BE2C (cell line): ENCODE results near the gene DDI2.

Experiments used
- DNase-seq: peaks from one replicate; pipeline ENCODE4 v3.0.0-alpha.2; 2020
- H3K27me3 ChIP-seq: fragments of 250-450 bp; sonication (Bioruptor Pico); 2 replicates; pipeline ENCODE4 v1.5.1; 2020; ENCODE audit warnings: mild to moderate bottlenecking
- H3K36me3 ChIP-seq: fragments of 250-450 bp; sonication (Bioruptor Pico); 2 replicates; pipeline ENCODE4 v1.5.1; 2020; ENCODE audit warnings: mild to moderate bottlenecking
- H3K4me1 ChIP-seq: fragments of 250-450 bp; sonication (Bioruptor Pico); 2 replicates; pipeline ENCODE4 v1.5.1; 2020
- H3K4me3 ChIP-seq: 2 replicates; pipeline ENCODE4 v1.5.1; 2011; ENCODE audit warnings: low read depth, low read length
- H3K9me3 ChIP-seq: fragments of 250-450 bp; sonication (Bioruptor Pico); 2 replicates; pipeline ENCODE4 v1.5.1; 2020
- TF ChIP-seq, protein P1 (sequence below): IDR thresholded peaks from 2 replicates; pipeline ENCODE4 v1.5.1; 2012; ENCODE audit warnings: mild to moderate bottlenecking, low read depth, low read length

Gene DDI2

DNA sequence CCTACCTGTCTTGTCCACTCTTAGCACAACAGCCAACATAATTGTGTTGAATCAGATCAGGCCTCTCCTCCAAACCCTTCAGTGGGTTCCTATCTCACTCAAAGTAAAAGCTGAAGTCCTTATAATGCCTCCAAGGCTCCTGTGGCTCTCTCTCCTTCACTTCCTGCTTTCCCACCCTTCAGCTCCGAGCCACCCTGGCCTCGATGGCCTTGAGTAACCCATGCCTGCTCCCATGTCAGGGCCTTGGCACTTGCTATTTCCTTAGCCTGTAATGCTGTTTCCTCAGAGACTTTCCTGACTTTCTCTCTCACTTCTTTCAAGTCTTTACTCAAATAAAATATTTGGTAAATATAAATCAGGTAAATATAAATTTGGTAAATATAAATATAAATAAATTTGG is 58.8 kb downstream of the DDI2 start:
- Histone ChIP-seq H3K36me3 (no peaks in the 10 kb centered on the region), H3K27me3 (no peaks in the 10 kb centered on the region), H3K4me3 (no peak overlapping the region), H3K4me1 (no peaks in the 10 kb centered on the region), H3K9me3 (no peaks in the 10 kb centered on the region)
- TF ChIP-seq, protein P1, sequence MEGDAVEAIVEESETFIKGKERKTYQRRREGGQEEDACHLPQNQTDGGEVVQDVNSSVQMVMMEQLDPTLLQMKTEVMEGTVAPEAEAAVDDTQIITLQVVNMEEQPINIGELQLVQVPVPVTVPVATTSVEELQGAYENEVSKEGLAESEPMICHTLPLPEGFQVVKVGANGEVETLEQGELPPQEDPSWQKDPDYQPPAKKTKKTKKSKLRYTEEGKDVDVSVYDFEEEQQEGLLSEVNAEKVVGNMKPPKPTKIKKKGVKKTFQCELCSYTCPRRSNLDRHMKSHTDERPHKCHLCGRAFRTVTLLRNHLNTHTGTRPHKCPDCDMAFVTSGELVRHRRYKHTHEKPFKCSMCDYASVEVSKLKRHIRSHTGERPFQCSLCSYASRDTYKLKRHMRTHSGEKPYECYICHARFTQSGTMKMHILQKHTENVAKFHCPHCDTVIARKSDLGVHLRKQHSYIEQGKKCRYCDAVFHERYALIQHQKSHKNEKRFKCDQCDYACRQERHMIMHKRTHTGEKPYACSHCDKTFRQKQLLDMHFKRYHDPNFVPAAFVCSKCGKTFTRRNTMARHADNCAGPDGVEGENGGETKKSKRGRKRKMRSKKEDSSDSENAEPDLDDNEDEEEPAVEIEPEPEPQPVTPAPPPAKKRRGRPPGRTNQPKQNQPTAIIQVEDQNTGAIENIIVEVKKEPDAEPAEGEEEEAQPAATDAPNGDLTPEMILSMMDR, result no peak
- DNase-seq, result no peak

DNA sequence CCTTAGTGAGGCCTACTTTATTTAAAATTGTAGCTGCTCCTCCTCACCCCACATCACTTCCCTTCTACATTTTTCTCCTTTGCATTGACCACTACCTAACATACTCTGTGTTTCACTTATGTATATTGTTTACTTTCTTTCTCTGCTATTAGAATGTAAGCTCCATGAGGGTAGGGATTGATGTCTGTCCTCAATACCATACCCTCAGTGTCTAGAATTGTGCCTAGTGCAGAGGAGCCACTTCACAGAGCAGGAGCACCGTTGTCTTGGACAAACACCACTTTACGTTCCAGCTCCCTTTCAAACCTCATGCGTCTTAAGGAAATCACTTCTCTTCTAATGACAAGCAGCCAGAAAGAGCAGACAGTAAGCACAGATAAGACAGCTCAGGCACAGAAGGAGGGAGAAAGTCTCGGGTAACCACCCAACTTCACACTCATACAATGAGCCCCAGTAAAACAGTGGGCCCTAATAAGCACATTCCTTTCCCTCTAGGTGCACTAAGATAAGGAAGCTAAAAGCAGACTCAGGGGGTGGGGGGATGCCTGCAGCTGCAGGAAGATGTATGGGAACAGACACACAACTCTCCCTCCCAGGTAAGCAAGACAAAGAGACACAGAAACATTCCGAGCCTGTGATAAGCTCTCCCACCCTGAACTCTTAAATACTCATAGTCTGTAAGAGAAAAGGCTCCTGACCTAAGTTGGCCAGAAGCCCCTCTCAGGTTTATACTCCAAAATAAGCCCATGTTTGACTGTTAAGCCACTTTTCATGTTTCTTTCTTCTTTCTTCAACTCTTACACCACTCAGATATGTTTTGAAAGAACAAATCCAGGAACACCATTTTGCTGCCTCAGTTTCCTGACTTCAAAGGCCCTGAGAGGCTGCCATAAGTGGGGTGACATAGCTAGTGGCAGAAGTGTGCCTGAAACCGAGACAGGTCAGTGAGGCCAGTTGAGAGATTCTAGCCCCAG is 59.7 kb downstream of the DDI2 start:
- H3K4me3 ChIP-seq, result no peak overlapping the region
- DNase-seq, result no peak
- H3K36me3 ChIP-seq, result no peaks in the 10 kb centered on the region
- no peaks in the 10 kb centered on the region for H3K4me1 ChIP-seq
- TF ChIP-seq, protein P1, result no peak
- H3K9me3 ChIP-seq, result no peaks in the 10 kb centered on the region
- H3K27me3 ChIP-seq, result no peaks in the 10 kb centered on the region

DNA sequence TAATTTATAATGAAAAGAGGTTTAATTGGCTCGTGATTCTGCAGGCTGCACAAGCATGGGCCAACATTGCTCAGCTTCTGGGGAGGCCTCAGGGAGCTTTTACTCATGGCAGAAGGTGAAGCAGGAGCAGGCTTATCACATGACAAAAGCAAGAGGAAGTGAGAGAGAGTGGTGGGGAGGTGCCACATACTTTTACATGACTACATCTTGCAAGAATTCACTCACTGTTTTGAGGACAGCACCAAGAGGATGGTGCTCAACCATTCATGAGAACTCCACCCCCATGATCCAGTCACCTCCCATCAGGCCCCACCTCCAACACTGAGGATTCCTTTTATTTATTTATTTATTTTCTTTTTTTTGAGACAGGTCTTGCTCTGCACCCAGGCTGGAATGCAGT is 61.3 kb downstream of the DDI2 start:
- Histone ChIP-seq H3K4me1 (no peaks in the 10 kb centered on the region), H3K27me3 (no peaks in the 10 kb centered on the region), H3K36me3 (no peaks in the 10 kb centered on the region), H3K9me3 (no peaks in the 10 kb centered on the region), H3K4me3 (no peak overlapping the region)
- TF ChIP-seq, protein P1, result no peak
- DNase-seq, result no peak

DNA sequence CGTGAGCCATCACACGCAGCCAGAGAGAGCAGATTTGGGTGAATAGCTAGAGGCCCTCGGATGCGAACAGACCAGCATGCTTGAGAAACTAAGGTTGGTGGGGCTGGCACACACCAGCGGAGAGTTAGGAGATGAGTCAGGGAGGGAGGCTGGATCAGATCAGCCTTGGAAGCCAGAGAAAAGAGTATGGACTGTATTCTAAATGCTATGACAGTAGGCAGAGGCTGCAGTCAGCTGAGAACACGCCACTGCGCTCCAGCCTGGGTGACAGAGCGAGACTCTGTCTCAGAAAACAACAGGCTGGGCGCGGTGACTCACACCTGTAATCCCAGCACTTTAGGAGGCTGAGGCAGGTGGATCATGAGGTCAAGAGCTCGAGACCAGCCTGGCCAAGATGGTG is 62.9 kb downstream of the DDI2 start:
- H3K4me1 ChIP-seq, result no peaks in the 10 kb centered on the region
- H3K36me3 ChIP-seq, result no peaks in the 10 kb centered on the region
- no peaks in the 10 kb centered on the region for H3K27me3 ChIP-seq
- no peak for DNase-seq
- TF ChIP-seq, protein P1, result no peak
- no peak overlapping the region for H3K4me3 ChIP-seq
- no peaks in the 10 kb centered on the region for H3K9me3 ChIP-seq

DNA sequence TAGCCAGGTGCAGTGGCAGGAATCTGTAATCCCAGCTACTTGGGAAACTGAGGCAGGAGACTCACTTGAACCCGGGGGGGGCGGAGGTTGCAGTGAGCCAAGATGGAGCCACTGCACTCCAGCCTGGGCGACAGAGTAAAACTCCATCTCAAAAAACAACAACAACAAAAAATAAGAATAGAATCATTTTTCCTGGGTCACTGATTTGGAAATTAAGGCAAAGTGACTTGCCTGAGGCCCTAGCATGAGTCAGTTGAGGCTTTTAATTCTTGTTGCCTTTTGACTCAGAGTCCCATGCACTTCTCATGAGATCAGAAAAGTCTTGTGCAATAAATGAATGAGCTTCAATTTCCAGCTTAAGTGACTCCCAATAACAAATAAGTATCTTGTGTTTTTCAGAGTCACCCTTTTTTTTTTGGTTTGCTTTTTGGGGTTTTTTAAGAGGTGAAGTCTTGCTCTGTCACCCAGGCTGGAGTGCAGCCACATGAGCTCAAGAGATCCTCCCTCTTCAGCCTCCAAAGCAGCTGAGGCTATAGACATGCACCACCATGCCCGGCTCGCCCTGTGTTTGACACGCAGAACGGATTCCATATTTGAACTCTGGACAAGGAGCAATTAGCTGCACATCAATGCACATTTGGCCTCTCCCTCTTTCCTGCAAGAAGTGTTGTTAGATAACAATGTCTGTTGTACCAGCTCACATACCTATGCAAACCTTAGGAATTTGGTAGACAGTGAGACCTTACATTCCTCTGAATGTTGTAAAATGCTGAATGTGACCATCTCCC is 63.5 kb downstream of the DDI2 start:
- H3K27me3 ChIP-seq, result no peaks in the 10 kb centered on the region
- H3K4me1 ChIP-seq, result no peaks in the 10 kb centered on the region
- no peaks in the 10 kb centered on the region for H3K36me3 ChIP-seq
- H3K4me3 ChIP-seq, result no peak overlapping the region
- TF ChIP-seq, protein P1, result no peak
- H3K9me3 ChIP-seq, result no peaks in the 10 kb centered on the region
- DNase-seq, result no peak
